Measurements from ENCODE around the gene DNASE1L3. TPM values are rescaled to one million over a fixed set of nuclear protein-coding genes. Genes with fewer than 3 reads are reported as not detected.

The DNASE1L3 gene
- total and polyA plus RNA-seq, 2 of the 8 experiments (the other 6 are each of a cell fraction or from before 2014, with no cell fraction given), result not detected

- TF ChIP-seq TEAD4 (IDR thresholded peaks at IDR 0.05; ENCODE audit: low read depth, low read length) (no peak), E2F6 (IDR thresholded peaks at IDR 0.05) (no peak), CTBP2 (IDR thresholded peaks at IDR 0.05; ENCODE audit: borderline replicate concordance, insufficient read depth, insufficient read length, low read length) (no peak), NANOG (IDR thresholded peaks at IDR 0.05; ENCODE audit: insufficient read depth, low read depth, low read length, poor library complexity, severe bottlenecking) (no peak), SP2 (IDR thresholded peaks at IDR 0.05; ENCODE audit: low read length) (no peak), BCL11A (IDR thresholded peaks at IDR 0.05; ENCODE audit: low read depth in 2 of 2, low read length in 2 of 2) (no peak), TAF1 (IDR thresholded peaks at IDR 0.05; ENCODE audit: low read depth, low read length) (no peak), CHD2 (IDR thresholded peaks at IDR 0.05; ENCODE audit: low read length) (no peak), KDM1A (IDR thresholded peaks at IDR 0.05; ENCODE audit: borderline replicate concordance, low read length) (no peak), CEBPB (IDR thresholded peaks at IDR 0.05; ENCODE audit: low read depth, low read length) (no peak), SRF (IDR thresholded peaks at IDR 0.05; ENCODE audit: low read depth, low read length) (no peak), RXRA (IDR thresholded peaks at IDR 0.05; ENCODE audit: insufficient read depth, low read depth, low read length) (no peak), POLR2AphosphoS5 (IDR thresholded peaks at IDR 0.05; ENCODE audit: low read depth, low read length) (no peak), FOSL1 (IDR thresholded peaks at IDR 0.05; ENCODE audit: insufficient read depth, low read depth, low read length) (no peak), CHD1 (IDR thresholded peaks at IDR 0.05; ENCODE audit: low read depth, low read length) (no peak)
- CTCF ChIA-PET (ENCODE audit: partially characterized antibody), result interaction anchor here (1.0 to 1.3 kb wide), 3 partner anchors 9 to 46 kb away, joined by 3 read pairs; no protein-coding TSS in a partner anchor
- H3K36me3 ChIP-seq (ENCODE audit: control insufficient read depth in 2 of 4, insufficient read depth in 4 of 4, low read length in 3 of 4), result peaks cover 9 to 48% (median 21%) of the 10 kb centered on the region in 4 experiments; a peak in 7 of 8 replicates
Measured at GRCh38 chr3:58163234-58163633, 47.5 kb downstream of the DNASE1L3 start.

More at GRCh38 chr3:58163234-58163633, 47.5 kb downstream of the DNASE1L3 start:
- H3K4me3 ChIP-seq (ENCODE audit: extremely low read depth in 1 of 4, insufficient read depth in 2 of 4, low read depth in 3 of 4, low read length in 4 of 4), result no peak overlapping the region
- DNase-seq (ENCODE audit: low read depth in 1 of 2, low spot score in 2 of 2), result no peak
- no peak overlapping the region for H3K4me2 ChIP-seq (ENCODE audit: insufficient read depth in 1 of 2, low read depth in 2 of 2, low read length in 2 of 2)
- H3K23ac ChIP-seq (ENCODE audit: insufficient read length), result no peak overlapping the region
- POLR2A ChIA-PET (ENCODE audit: partially characterized antibody), result interaction anchor here (1.3 kb wide), 1 partner anchor 9 kb away, joined by 4 read pairs; no protein-coding TSS in a partner anchor
- no peaks in the 10 kb centered on the region; the same call in 1 of the 2 replicates for H3K79me1 ChIP-seq (ENCODE audit: low read depth, low read length)
- H2BK5ac ChIP-seq (ENCODE audit: low read depth, low read length), result no peak overlapping the region
- H3K4me1 ChIP-seq (replicated peaks in 1 of 4; ENCODE audit: control insufficient read depth in 3 of 4, insufficient read depth in 4 of 4, low read length in 3 of 4), result peaks cover 0 to 4% (median 1%) of the 10 kb centered on the region in 4 experiments; a peak in 2 of 7 replicates
- H2AK5ac ChIP-seq (ENCODE audit: low read depth, low read length), result no peak overlapping the region
- H2BK120ac ChIP-seq (replicated peaks; ENCODE audit: low read depth, low read length), result no peak overlapping the region
- no peaks in the 10 kb centered on the region for H3K27me3 ChIP-seq (replicated peaks in 1 of 4; ENCODE audit: control insufficient read depth in 3 of 4, extremely low read depth in 1 of 4, insufficient read depth in 3 of 4, low read length in 3 of 4)
- H3K79me2 ChIP-seq (ENCODE audit: control insufficient read depth in 1 of 2, insufficient read depth in 2 of 2, low read length in 2 of 2), result no peaks in the 10 kb centered on the region
- no peak for FAIRE-seq
- H3K56ac ChIP-seq (replicated peaks; ENCODE audit: insufficient read length, low read depth, low read length), result no peak overlapping the region
- H3K4ac ChIP-seq (replicated peaks; ENCODE audit: insufficient read length, low read depth, low read length), result no peak overlapping the region
- H3K18ac ChIP-seq (ENCODE audit: extremely low read depth, low read length), result no peak overlapping the region
- WGBS, 2 experiments (ENCODE audit: extremely low coverage in 1 of 2, insufficient coverage in 1 of 2, insufficient read length in 1 of 2, insufficient replicate concordance in 2 of 2, low coverage in 1 of 2, low lambda C conversion rate in 2 of 2, missing lambda C conversion rate in 1 of 2), result 95% methylated on average over 14 of the region's 14 CpGs; no CpG with 5 or more reads in 1 of the 2 experiments
- H2BK20ac ChIP-seq (ENCODE audit: low read length), result no peak overlapping the region
- no peak overlapping the region for H2BK15ac ChIP-seq (ENCODE audit: low read length)
- no peak overlapping the region for H4K5ac ChIP-seq (ENCODE audit: insufficient read length, low read depth, low read length)
- no peaks in the 10 kb centered on the region for H3K9me3 ChIP-seq (ENCODE audit: insufficient read depth in 2 of 2, low read depth in 1 of 2, low read length in 1 of 2)
- H4K91ac ChIP-seq (replicated peaks; ENCODE audit: insufficient read length, low read length), result no peak overlapping the region
- no peak overlapping the region for H4K8ac ChIP-seq (ENCODE audit: extremely low read depth, insufficient read depth, low read length)
- H3K9ac ChIP-seq (replicated peaks in 1 of 4; ENCODE audit: extremely low read depth in 1 of 4, low read depth in 3 of 4, low read length in 3 of 4), result no peak overlapping the region
- no peak overlapping the region for H2BK12ac ChIP-seq (ENCODE audit: low read depth, low read length)
- H3K27ac ChIP-seq (ENCODE audit: low read depth, low read length), result no peak overlapping the region
- no peaks in the 10 kb centered on the region for H3K23me2 ChIP-seq (ENCODE audit: low read depth, low read length)
- no peak overlapping the region for H3K14ac ChIP-seq (ENCODE audit: insufficient read length)
- no peak overlapping the region for H2AFZ ChIP-seq (ENCODE audit: low read length)
- H4K20me1 ChIP-seq (replicated peaks in 1 of 2; ENCODE audit: control insufficient read depth in 1 of 2, insufficient read depth in 2 of 2, low read length in 2 of 2), result peaks cover 0 to 3% of the 10 kb centered on the region in 2 experiments

Data from H1 (cell line).